SK-N-MC (cell line): ENCODE measurements around the gene DAB1.

ENCODE experiments used
- EZH2 ChIP-seq: fragments of 200-600 bp; sonication (generic); IDR thresholded peaks from one replicate; pipeline ENCODE4 v1.6.1; 2017; ENCODE audit warnings: antibody characterized with exemption
- POLR2AphosphoS5 ChIP-seq: IDR thresholded peaks from 2 replicates; pipeline ENCODE4 v1.6.1; 2012; ENCODE audit warnings: mild to moderate bottlenecking, low read depth, low read length, borderline replicate concordance

GRCh38 chr1:57066980-57067610, 356.8 kb downstream of the DAB1 start:
- TF ChIP-seq POLR2AphosphoS5 (no peak), EZH2 (no peak)
